Activated naive CD8-positive, alpha-beta T cell treated with anti-CD3 and anti-CD28 coated beads, Interleukin-2, amount 10 ng/mL, durations not matched to agents 7 days and 5 days (primary cell): Measurements from ENCODE around the gene KCTD11. TPM values are rescaled to one million over a fixed set of nuclear protein-coding genes. Genes with fewer than 3 reads are reported as not detected.

Source experiments
- ATAC-seq: fragments of 150-1000 bp; cut with Tn5 transposase; one replicate; pipeline ENCODE4 v1.10.0; 2021; ENCODE audit warnings: low read depth, moderate library complexity
- POLR2A ChIA-PET: fragments of 350-600 bp; sonication (Branson Sonifier 250); formaldehyde crosslinking; loops from one replicate; lab custom pipeline; 2021; ENCODE audit warnings: antibody characterized with exemption; lab: Charles Lee
- DNase-seq: peaks from one replicate; pipeline ENCODE4 v3.0.0; 2021
- H3K27ac Mint-ChIP-seq: one replicate; pipeline ENCODE4 v1.8.0; 2022; ENCODE audit warnings: mild to moderate bottlenecking, mixed read lengths
- H3K27me3 Mint-ChIP-seq: one replicate; pipeline ENCODE4 v1.8.0; 2022; ENCODE audit warnings: mild to moderate bottlenecking, moderate library complexity, mixed read lengths
- H3K36me3 Mint-ChIP-seq: one replicate; pipeline ENCODE4 v1.8.0; 2021; ENCODE audit warnings: mild to moderate bottlenecking, mixed read lengths
- H3K4me1 Mint-ChIP-seq: one replicate; pipeline ENCODE4 v1.8.0; 2021; ENCODE audit warnings: mixed read lengths
- H3K4me3 Mint-ChIP-seq: one replicate; pipeline ENCODE4 v1.8.0; 2022; ENCODE audit warnings: mild to moderate bottlenecking, moderate library complexity, mixed read lengths
- H3K9me3 Mint-ChIP-seq: one replicate; pipeline ENCODE4 v1.8.0; 2021; ENCODE audit warnings: mixed read lengths
- total RNA-seq, 2 experiments: library from RNA; stranded (reverse); gene quantifications; one replicate each; pipeline ENCODE4 v1.2.3, GENCODE V29; 2021

The KCTD11 gene
- total RNA-seq, 2 experiments from 2014 or later, result 8.1 to 8.7 TPM

- Mint-ChIP-seq H3K36me3 (no peaks in the 10 kb centered on the region), H3K4me1 (peaks cover 2% of the 10 kb centered on the region), H3K27me3 (peaks cover 8% of the 10 kb centered on the region), H3K4me3 (no peak overlapping the region), H3K27ac (no peak overlapping the region), H3K9me3 (no peaks in the 10 kb centered on the region)
- DNase-seq, result no peak
- no peak for ATAC-seq
- POLR2A ChIA-PET, result interaction anchor here (0.6 to 2.1 kb wide), 2 partner anchors 10 to 14 kb away, joined by 3 to 5 read pairs; no protein-coding TSS in a partner anchor
Observed at GRCh38 chr17:7370853-7371252, 18.9 kb downstream of the KCTD11 start.

GRCh38 chr17:7374353-7374752, 22.4 kb downstream of the KCTD11 start:
- POLR2A ChIA-PET, result interaction anchor here (2.2 kb wide), 1 partner anchor 10 kb away, joined by 7 read pairs; no protein-coding TSS in a partner anchor
- Mint-ChIP-seq H3K4me1 (no peaks in the 10 kb centered on the region), H3K9me3 (peaks cover 4% of the 10 kb centered on the region), H3K36me3 (peaks cover 4% of the 10 kb centered on the region), H3K27ac (no peak overlapping the region), H3K27me3 (peaks cover 15% of the 10 kb centered on the region), H3K4me3 (no peak overlapping the region)
- no peak for ATAC-seq
- DNase-seq, result no peak

- H3K4me3 Mint-ChIP-seq, result no peak overlapping the region
- H3K4me1 Mint-ChIP-seq, result peaks cover 5% of the 10 kb centered on the region
- peaks cover 5% of the 10 kb centered on the region for H3K9me3 Mint-ChIP-seq
- ATAC-seq, result no peak
- H3K27ac Mint-ChIP-seq, result no peak overlapping the region
- no peak for DNase-seq
- H3K27me3 Mint-ChIP-seq, result peaks cover 38% of the 10 kb centered on the region
- POLR2A ChIA-PET, result no interaction called here
- H3K36me3 Mint-ChIP-seq, result peaks cover 5% of the 10 kb centered on the region
Observed at GRCh38 chr17:7379134-7379533, 27.2 kb downstream of the KCTD11 start.

GRCh38 chr17:7380321-7380720, 28.4 kb downstream of the KCTD11 start:
- ATAC-seq (no peak), DNase-seq (no peak)
- Mint-ChIP-seq H3K9me3 (peaks cover 5% of the 10 kb centered on the region), H3K27me3 (peaks cover 37% of the 10 kb centered on the region), H3K27ac (no peak overlapping the region), H3K4me3 (no peak overlapping the region), H3K36me3 (peaks cover 5% of the 10 kb centered on the region), H3K4me1 (peaks cover 11% of the 10 kb centered on the region)
- POLR2A ChIA-PET, result interaction anchor here (1.0 kb wide), 1 partner anchor 57 kb away, joined by 4 read pairs; no protein-coding TSS in a partner anchor

GRCh38 chr17:7380855-7381683, 29.1 kb downstream of the KCTD11 start, which contains the start of gene TNK1:
Gene TNK1, plus strand, starts transcription at chr17:7381089. Its CDS starts 1,838 bp downstream, at chr17:7382927.
- H3K4me3 Mint-ChIP-seq, result no peak within 1 kb of the TSS
- peaks cover 5% of the 10 kb centered on the region for H3K36me3 Mint-ChIP-seq
- peaks cover 37% of the 10 kb centered on the region for H3K27me3 Mint-ChIP-seq
- ATAC-seq, result no peak
- peaks cover 5% of the 10 kb centered on the region for H3K9me3 Mint-ChIP-seq
- DNase-seq, result no peak
- POLR2A ChIA-PET, result interaction anchor here (1.0 kb wide), 1 partner anchor 56 kb away, joined by 4 read pairs; no protein-coding TSS in a partner anchor
- H3K4me1 Mint-ChIP-seq, result peaks cover 11% of the 10 kb centered on the region
- H3K27ac Mint-ChIP-seq, result no peak within 1 kb of the TSS

- Mint-ChIP-seq H3K27ac (no peak overlapping the region), H3K9me3 (peaks cover 5% of the 10 kb centered on the region), H3K27me3 (peaks cover 32% of the 10 kb centered on the region), H3K36me3 (peaks cover 5% of the 10 kb centered on the region), H3K4me3 (no peak overlapping the region), H3K4me1 (peaks cover 11% of the 10 kb centered on the region)
- ATAC-seq, result no peak
- POLR2A ChIA-PET, result no interaction called here
- DNase-seq, result no peak
Observed at GRCh38 chr17:7382901-7383300, 30.9 kb downstream of the KCTD11 start.

- H3K9me3 Mint-ChIP-seq, result peaks cover 5% of the 10 kb centered on the region
- peaks cover 5% of the 10 kb centered on the region for H3K36me3 Mint-ChIP-seq
- no peak overlapping the region for H3K27ac Mint-ChIP-seq
- no peak for DNase-seq
- POLR2A ChIA-PET, result interaction anchor here (1.4 to 1.9 kb wide), 3 partner anchors 10 to 54 kb away, joined by 3 to 19 read pairs (median 4); partner anchors contain the start of gene PLSCR3
- no peak for ATAC-seq
- H3K4me1 Mint-ChIP-seq, result peaks cover 11% of the 10 kb centered on the region
- peak overlapping the region; percentile 41 for H3K4me3 Mint-ChIP-seq
- peaks cover 32% of the 10 kb centered on the region for H3K27me3 Mint-ChIP-seq
Observed at GRCh38 chr17:7383371-7383741, 31.4 kb downstream of the KCTD11 start.

GRCh38 chr17:7383742-7384488, 32.0 kb downstream of the KCTD11 start:
- peaks cover 5% of the 10 kb centered on the region for H3K9me3 Mint-ChIP-seq
- peak overlapping the region; percentile 76 for H3K4me3 Mint-ChIP-seq
- H3K27ac Mint-ChIP-seq, result peak overlapping the region; percentile 63

GRCh38 chr17:7384489-7385081, 32.6 kb downstream of the KCTD11 start:
- H3K27ac Mint-ChIP-seq, result peak overlapping the region; percentile 63
- POLR2A ChIA-PET, result interaction anchor here (0.5 to 2.2 kb wide), 15 partner anchors 9 to 303 kb away, joined by 3 to 19 read pairs (median 3); partner anchors contain the start of genes GPS2, PLSCR3, TMEM102 and TMEM256
- no peak for DNase-seq

More at GRCh38 chr17:7383742-7384488, 32.0 kb downstream of the KCTD11 start:
- H3K36me3 Mint-ChIP-seq, result peaks cover 5% of the 10 kb centered on the region
- H3K27me3 Mint-ChIP-seq, result peaks cover 31% of the 10 kb centered on the region
- POLR2A ChIA-PET, result interaction anchor here (0.5 to 2.2 kb wide), 15 partner anchors 9 to 304 kb away, joined by 3 to 19 read pairs (median 3); partner anchors contain the start of genes GPS2, PLSCR3, TMEM102 and TMEM256
- ATAC-seq (peak; percentile 97), DNase-seq (peak; percentile 86)
- H3K4me1 Mint-ChIP-seq, result peaks cover 11% of the 10 kb centered on the region

GRCh38 chr17:7388856-7389255, 36.9 kb downstream of the KCTD11 start:
- DNase-seq (no peak), ATAC-seq (no peak)
- H3K4me1 Mint-ChIP-seq, result peaks cover 19% of the 10 kb centered on the region
- no peaks in the 10 kb centered on the region for H3K27me3 Mint-ChIP-seq
- H3K4me3 Mint-ChIP-seq, result no peak overlapping the region
- POLR2A ChIA-PET, result interaction anchor here (0.8 kb wide), 2 partner anchors 15 to 37 kb away, joined by 3 read pairs; partner anchors contain the start of gene TMEM256
- H3K9me3 Mint-ChIP-seq, result no peaks in the 10 kb centered on the region
- peaks cover 6% of the 10 kb centered on the region for H3K36me3 Mint-ChIP-seq
- no peak overlapping the region for H3K27ac Mint-ChIP-seq

More at GRCh38 chr17:7384489-7385081, 32.6 kb downstream of the KCTD11 start:
- Mint-ChIP-seq H3K4me3 (peak overlapping the region; percentile 76), H3K4me1 (peaks cover 11% of the 10 kb centered on the region), H3K9me3 (no peaks in the 10 kb centered on the region), H3K36me3 (no peaks in the 10 kb centered on the region), H3K27me3 (peaks cover 26% of the 10 kb centered on the region)
- ATAC-seq, result no peak

GRCh38 chr17:7389924-7390910, 38.3 kb downstream of the KCTD11 start:
- Mint-ChIP-seq H3K27ac (no peak overlapping the region), H3K9me3 (no peaks in the 10 kb centered on the region), H3K27me3 (no peaks in the 10 kb centered on the region), H3K36me3 (peaks cover 6% of the 10 kb centered on the region), H3K4me3 (no peak overlapping the region), H3K4me1 (peaks cover 19% of the 10 kb centered on the region)
- POLR2A ChIA-PET, result interaction anchor here (1.2 kb wide), 1 partner anchor 14 kb away, joined by 4 read pairs; the partner anchor contains the start of gene TMEM256
- ATAC-seq (no peak), DNase-seq (no peak)
